ENCODE data around the gene PDE8A.

- TF ChIP-seq BHLHE40 (IDR thresholded peaks at IDR 0.05; ENCODE audit: low read depth, low read length), result no peak
- TF ChIP-seq, protein P1, sequence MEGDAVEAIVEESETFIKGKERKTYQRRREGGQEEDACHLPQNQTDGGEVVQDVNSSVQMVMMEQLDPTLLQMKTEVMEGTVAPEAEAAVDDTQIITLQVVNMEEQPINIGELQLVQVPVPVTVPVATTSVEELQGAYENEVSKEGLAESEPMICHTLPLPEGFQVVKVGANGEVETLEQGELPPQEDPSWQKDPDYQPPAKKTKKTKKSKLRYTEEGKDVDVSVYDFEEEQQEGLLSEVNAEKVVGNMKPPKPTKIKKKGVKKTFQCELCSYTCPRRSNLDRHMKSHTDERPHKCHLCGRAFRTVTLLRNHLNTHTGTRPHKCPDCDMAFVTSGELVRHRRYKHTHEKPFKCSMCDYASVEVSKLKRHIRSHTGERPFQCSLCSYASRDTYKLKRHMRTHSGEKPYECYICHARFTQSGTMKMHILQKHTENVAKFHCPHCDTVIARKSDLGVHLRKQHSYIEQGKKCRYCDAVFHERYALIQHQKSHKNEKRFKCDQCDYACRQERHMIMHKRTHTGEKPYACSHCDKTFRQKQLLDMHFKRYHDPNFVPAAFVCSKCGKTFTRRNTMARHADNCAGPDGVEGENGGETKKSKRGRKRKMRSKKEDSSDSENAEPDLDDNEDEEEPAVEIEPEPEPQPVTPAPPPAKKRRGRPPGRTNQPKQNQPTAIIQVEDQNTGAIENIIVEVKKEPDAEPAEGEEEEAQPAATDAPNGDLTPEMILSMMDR (conservative IDR thresholded peaks at IDR 0.05; ENCODE audit: low read depth, low read length), result no peak
- TF ChIP-seq POLR2A (IDR thresholded peaks at IDR 0.05; ENCODE audit: low read depth, low read length), result no peak
- no peak for TF ChIP-seq SMC3 (IDR thresholded peaks at IDR 0.05; ENCODE audit: low read depth, low read length)
- TF ChIP-seq RCOR1 (IDR thresholded peaks at IDR 0.05; ENCODE audit: insufficient replicate concordance, low read length), result no peak
- TF ChIP-seq, protein P2, sequence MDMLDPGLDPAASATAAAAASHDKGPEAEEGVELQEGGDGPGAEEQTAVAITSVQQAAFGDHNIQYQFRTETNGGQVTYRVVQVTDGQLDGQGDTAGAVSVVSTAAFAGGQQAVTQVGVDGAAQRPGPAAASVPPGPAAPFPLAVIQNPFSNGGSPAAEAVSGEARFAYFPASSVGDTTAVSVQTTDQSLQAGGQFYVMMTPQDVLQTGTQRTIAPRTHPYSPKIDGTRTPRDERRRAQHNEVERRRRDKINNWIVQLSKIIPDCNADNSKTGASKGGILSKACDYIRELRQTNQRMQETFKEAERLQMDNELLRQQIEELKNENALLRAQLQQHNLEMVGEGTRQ (IDR thresholded peaks at IDR 0.05; ENCODE audit: low read depth, low read length), result no peak
- no peak for TF ChIP-seq CEBPB (IDR thresholded peaks at IDR 0.05; ENCODE audit: low read depth, low read length)
- no peak for TF ChIP-seq NFE2L2 (IDR thresholded peaks at IDR 0.05; ENCODE audit: low read depth, low read length)
- no peak for TF ChIP-seq CHD1 (IDR thresholded peaks at IDR 0.05; ENCODE audit: low read depth, low read length)
- TF ChIP-seq MXI1 (IDR thresholded peaks at IDR 0.05; ENCODE audit: borderline replicate concordance, low read depth, low read length), result no peak
- no peak for TF ChIP-seq MAZ (IDR thresholded peaks at IDR 0.05; ENCODE audit: borderline replicate concordance, low read depth, low read length)
- TF ChIP-seq FOS (IDR thresholded peaks at IDR 0.05; ENCODE audit: low read depth, low read length), result no peak
These were observed 20.9 kb downstream of the PDE8A start for GRCh38 chr15:85002517-85002916.
